Ovary (tissue), 3 donors: Measurements from ENCODE around the gene PRKCD.

Experiments used
- CTCF ChIP-seq, 3 donors: fragments of 450-650 bp in 2 of 3; fragments of 200-600 bp in 1 of 3; IDR thresholded peaks; one replicate each; pipeline versions ENCODE4 v1.5.1 to v1.8.0; 2016 to 2022; ENCODE audit warnings: antibody characterized with exemption in 3 of 3, mild to moderate bottlenecking in 1 of 3
- EP300 ChIP-seq: sonication (generic); formaldehyde crosslinking; IDR thresholded peaks from one replicate; pipeline ENCODE4 v1.6.1; 2017; ENCODE audit warnings: antibody characterized with exemption
- donor health status: DM: no; HTN: no; CAD: no.

DNA sequence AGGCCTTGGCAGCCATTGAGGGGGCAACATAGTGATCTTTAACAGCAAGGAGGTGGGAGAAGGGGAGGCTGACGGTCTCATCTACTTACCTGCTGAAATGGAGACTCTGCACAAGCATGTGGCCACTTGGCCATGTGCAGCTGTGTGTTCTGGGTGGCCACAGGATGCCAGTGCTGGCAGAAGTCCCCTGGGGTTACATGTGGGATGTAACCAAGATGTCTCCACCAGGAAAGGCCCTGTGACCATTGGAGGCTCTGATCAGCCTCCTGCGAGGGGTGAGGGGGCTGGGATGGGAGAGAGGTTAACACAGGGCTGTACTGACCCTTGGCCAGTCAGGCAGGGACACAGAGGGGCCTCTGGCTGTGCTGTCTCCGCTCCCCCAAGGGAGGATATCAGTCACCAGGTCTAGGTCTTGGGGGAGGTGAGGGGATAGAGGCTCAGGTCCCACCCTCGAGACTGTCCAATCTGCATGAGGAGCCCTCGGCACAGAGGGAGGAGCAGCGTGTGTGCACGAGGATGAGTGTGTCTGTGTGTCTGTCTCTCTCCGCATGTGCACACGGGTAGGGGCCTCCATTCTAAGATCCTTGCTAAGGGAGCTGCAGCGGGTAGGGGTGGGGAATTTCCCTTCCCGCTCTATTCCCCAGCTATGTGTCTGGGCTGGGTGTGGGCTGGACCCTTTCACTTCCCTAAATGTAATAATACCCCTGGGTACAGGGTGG, 19.5 kb downstream of the PRKCD start:
- TF ChIP-seq CTCF (IDR thresholded peaks at IDR 0.05), result no peak
- no peak for TF ChIP-seq EP300
